LNCAP (cell line): Measurements from ENCODE around the gene CDH13.

Experiments used
- TF ChIP-seq, protein P1 (sequence below): fragments of 450-650 bp; IDR thresholded peaks from 2 replicates; pipeline ENCODE4 v1.5.1; 2017; ENCODE audit warnings: mild to moderate bottlenecking

The CDH13 gene

DNA sequence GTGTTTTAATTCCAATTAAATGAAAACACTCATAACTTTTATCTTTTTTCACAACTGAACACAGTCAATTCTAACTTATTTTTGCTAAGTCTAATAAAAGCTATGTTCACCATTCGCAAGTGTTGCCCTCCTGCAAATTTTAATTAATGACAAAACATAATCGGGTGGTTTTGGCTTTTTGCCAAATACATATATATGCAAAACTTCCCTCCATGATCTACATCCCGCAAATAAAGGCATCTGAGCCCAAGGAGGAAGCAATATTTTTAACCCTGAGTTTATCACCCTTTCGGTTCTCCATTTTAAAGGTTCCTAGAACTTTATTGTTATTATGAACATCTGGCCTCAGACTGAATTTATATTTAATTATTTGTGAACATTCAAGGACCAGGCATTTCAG is 507.9 kb downstream of the CDH13 start:
- TF ChIP-seq, protein P1, sequence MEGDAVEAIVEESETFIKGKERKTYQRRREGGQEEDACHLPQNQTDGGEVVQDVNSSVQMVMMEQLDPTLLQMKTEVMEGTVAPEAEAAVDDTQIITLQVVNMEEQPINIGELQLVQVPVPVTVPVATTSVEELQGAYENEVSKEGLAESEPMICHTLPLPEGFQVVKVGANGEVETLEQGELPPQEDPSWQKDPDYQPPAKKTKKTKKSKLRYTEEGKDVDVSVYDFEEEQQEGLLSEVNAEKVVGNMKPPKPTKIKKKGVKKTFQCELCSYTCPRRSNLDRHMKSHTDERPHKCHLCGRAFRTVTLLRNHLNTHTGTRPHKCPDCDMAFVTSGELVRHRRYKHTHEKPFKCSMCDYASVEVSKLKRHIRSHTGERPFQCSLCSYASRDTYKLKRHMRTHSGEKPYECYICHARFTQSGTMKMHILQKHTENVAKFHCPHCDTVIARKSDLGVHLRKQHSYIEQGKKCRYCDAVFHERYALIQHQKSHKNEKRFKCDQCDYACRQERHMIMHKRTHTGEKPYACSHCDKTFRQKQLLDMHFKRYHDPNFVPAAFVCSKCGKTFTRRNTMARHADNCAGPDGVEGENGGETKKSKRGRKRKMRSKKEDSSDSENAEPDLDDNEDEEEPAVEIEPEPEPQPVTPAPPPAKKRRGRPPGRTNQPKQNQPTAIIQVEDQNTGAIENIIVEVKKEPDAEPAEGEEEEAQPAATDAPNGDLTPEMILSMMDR: no peak

DNA sequence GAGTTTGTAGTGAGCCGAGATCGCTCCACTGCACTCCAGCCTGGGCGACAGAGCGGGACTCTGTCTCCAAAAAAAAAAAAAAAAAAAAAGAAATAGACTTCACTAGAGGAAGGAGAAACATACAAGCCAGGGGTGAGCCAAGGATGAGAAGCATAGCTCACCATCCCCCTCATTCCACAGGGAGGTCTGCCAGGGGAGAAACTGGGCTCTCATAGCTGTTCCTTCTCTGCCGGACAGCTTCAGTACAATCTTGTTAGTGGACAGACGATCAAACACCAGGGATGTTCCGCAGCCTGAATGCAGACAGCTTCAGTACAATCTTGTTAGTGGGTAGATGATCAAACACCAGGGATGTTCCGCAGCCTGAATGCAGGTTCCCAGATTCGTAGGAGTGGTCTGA is 509.6 kb downstream of the CDH13 start:
- TF ChIP-seq, protein P1: no peak

DNA sequence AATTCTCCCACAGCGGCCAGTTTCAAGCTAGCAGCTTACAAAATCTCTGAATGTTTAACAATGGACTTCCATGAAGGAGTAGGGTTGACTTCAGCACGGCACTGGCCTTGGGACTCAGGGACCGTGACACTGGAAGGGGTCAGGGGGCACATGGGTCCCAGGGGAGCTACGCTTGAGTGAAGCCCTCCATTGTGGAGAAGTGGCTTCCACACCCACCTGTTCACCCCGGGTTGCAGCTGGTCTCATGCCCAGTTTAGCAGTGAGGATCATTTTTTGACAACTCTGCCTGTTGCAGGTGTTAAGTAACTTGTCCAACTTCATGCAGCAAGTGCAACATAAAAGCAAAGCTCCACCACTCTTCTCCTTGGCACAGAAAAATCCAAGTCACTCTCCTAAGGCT is 510.2 kb downstream of the CDH13 start:
- TF ChIP-seq, protein P1: no peak

DNA sequence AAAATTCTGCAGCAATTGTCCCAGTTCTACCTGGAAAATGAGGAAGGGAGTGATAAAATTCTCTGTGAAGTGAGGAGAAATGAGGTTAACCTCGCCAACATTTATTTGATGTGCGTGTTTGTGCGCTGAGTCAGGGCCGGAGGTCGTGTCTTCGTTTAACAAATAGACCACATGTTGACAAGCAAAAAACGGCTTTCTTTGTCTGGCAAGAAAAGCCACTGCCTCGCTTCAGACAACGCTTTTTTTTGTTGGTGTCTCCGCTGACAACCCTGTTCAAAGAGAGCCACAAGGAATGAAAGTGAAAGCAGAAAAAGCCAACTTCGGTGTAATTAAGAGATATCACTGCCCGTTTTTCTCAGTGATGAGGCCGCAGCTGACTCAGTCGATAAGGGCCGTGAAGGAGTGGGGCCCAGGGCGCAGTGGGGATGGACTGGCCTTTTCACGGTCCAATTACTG is 510.6 kb downstream of the CDH13 start:
- TF ChIP-seq, protein P1: no peak

DNA sequence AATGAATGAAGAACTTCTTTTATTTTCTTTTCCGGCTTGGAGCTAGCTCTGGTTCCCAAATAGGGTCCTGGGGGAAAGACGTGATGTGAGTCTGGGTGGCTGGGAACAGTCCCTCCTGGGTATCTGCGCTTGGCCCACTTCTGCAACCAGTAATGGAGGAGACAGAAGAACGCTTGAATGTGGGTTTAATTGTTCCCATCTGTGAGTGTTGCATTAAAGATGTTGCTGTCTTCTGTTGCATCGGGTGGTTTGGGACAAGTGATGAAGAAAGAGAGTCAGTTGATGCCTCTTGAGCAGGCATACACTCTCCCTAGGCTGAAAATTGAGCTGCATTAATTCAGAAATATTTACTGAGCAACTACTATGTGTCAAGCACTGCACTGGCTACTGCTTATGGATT is 511.1 kb downstream of the CDH13 start:
- TF ChIP-seq, protein P1: no peak

DNA sequence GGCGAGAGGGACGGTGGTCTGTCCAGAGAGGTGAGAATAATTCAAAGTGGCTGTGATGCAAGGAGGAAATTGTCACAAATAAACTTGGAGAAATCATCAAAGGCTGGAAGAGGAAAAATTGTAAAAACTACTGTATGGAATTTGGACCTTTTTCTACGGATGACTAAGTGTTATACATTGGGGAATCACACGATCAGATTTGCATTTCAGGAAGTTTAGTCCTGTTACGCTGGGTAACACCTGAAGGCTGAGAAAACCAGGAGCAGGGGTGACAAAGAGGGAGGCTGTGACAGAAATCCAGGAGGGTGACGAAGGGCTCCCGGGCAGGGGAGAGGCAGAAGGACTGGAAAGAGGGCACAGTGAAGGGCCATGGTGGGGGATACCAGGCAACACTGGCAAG is 511.7 kb downstream of the CDH13 start:
- TF ChIP-seq, protein P1: no peak

DNA sequence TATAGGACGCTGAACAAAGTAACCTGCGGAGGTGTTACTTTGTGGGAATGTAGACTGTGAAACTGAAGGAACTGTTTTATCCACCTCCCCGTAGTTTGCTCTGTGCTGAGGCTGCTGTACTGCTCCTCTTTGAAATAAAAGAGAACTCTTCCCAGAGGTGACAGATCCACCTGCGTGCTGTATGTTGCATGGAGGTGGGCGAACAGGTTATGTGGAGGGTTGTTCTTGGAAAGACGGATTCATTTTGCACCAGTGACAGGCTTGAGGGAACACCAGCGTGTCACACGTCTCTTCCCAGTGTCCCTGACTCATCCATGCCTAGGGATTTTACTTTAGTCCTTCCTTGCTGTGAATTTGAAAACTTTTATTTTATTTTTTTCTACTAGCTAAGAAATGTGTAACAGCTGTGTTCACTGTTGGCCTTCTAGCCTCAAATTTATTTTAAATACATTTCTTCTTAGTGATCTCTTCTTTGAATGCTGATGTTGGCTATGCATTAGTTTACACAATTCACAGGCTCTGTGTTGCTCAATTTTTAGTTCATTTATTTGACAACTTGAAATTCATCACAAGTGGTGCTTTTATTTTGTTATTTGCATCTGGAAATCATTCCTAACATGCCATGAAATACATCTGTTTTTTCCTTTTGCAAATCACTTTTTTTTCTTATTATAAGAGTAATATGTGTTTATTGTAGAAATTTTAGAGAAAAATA is 512.4 kb downstream of the CDH13 start:
- TF ChIP-seq, protein P1: no peak

DNA sequence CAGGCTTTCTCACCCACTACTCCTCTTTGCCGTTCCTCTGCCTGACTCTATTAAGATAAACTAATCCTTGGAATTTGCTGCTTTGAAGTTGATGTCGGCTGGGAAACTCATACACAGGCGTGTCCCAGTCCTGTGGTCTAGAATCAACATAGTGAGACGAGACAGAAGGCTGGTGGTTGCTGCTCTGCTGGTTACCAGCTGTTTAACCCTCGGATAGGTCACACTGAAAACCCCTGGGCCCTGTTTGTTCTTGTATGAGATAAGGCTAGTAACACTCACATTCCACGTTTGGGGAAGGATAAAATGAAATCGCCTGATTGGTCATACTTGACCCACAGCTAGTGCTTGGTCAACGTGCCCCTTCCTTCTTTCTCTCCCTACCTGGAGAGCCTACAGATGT is 517.0 kb downstream of the CDH13 start:
- TF ChIP-seq, protein P1: no peak
